Panc1 (cell line): ENCODE measurements around the gene TCF21. TPM values are rescaled to one million over a fixed set of nuclear protein-coding genes. Genes with fewer than 3 reads are reported as not detected.
"Not testable (repeated sequence)": the region's sequence is repeated elsewhere in the genome, so short reads cannot be mapped to it uniquely, and the experiment has no call there.

Source experiments
- ATAC-seq: fragments of 200-7000 bp; cut with Tn5 transposase; 2 replicates; pipeline ENCODE4 v1.9.1; 2020; ENCODE audit warnings: mild to moderate bottlenecking, moderate library complexity
- BruUV-seq: library from RNA; stranded (reverse); fragments of 400-500 nt; replicated peaks from 2 replicates; lab custom pipeline; 2021; lab: Mats Ljungman, UMichigan
- CTCF ChIA-PET: fragments of 300-600 bp; sonication (Branson Sonifier 250); formaldehyde crosslinking; loops from one replicate; lab custom pipeline; 2022; ENCODE audit warnings: antibody characterized with exemption; lab: Charles Lee
- POLR2A ChIA-PET: fragments of 300-600 bp; sonication (Branson Sonifier 250); formaldehyde crosslinking; loops from one replicate; lab custom pipeline; 2022; ENCODE audit warnings: antibody characterized with exemption; lab: Charles Lee
- DNase-seq: peaks from one replicate; pipeline ENCODE4 v3.0.0-alpha.2; 2010; ENCODE audit warnings: low read depth, low spot score
- H3K27ac ChIP-seq: 2 replicates; pipeline ENCODE4 v1.5.1; 2011; ENCODE audit warnings: mild to moderate bottlenecking, low read length, inconsistent platforms
- H3K27me3 ChIP-seq: fragments of 200-500 bp; sonication (Bioruptor generic); 2 replicates; pipeline ENCODE4 v1.6.0; 2014; ENCODE audit warnings: low read length, inconsistent platforms; ENCODE audit not compliant: control insufficient read depth, insufficient read depth
- H3K36me3 ChIP-seq: fragments of 200-500 bp; sonication (Bioruptor generic); 2 replicates; pipeline ENCODE4 v1.5.1; 2014; ENCODE audit warnings: inconsistent platforms, mild to moderate bottlenecking, low read length, moderate library complexity; ENCODE audit not compliant: control insufficient read depth, insufficient read depth
- H3K4me1 ChIP-seq: 2 replicates; pipeline ENCODE4 v1.5.1; 2011; ENCODE audit warnings: inconsistent platforms, mild to moderate bottlenecking, low read length, moderate library complexity; ENCODE audit not compliant: control insufficient read depth, insufficient read depth
- H3K4me3 ChIP-seq, 2 experiments: 2 replicates each; pipeline ENCODE4 v1.5.1; 2011 to 2012; ENCODE audit warnings: low read depth in 2 of 2, low read length in 2 of 2, mild to moderate bottlenecking in 2 of 2, inconsistent platforms in 1 of 2, moderate library complexity in 1 of 2
- H3K9me3 ChIP-seq: fragments of 200-500 bp; sonication (Bioruptor generic); 2 replicates; pipeline ENCODE4 v1.5.1; 2014; ENCODE audit warnings: low read depth, mild to moderate bottlenecking, inconsistent platforms, low read length, moderate library complexity; ENCODE audit not compliant: control insufficient read depth, insufficient read depth
- CTCF ChIP-seq: fragments of 450-650 bp; IDR thresholded peaks from 2 replicates; pipeline ENCODE4 v1.5.1; 2017; ENCODE audit warnings: mild to moderate bottlenecking
- in situ Hi-C: cut with HindIII; loops from 2 replicates; pipeline ENCODE4 v1.10.0; 2016; ENCODE audit warnings: low sequenced_read_pairs, low pct_unique_long_range_greater_than_20kb
- intact Hi-C: fragments of 100-400 bp; cut with micrococcal nuclease; formaldehyde crosslinking; loops from one replicate; pipeline ENCODE4 v1.10.0; 2022; ENCODE audit not compliant: unreplicated experiment
- total RNA-seq: library from RNA; stranded (reverse); gene quantifications from one replicate; pipeline ENCODE4 v1.2.1, GENCODE V29; 2021; ENCODE audit not compliant: unreplicated experiment
- TF ChIP-seq, protein P1 (sequence below), 2 experiments: IDR thresholded peaks; 2 replicates each; pipeline ENCODE4 v1.6.1; 2011 to 2012; ENCODE audit warnings: low read depth in 2 of 2, control low read depth in 1 of 2, low read length in 1 of 2, mild to moderate bottlenecking in 1 of 2, moderate library complexity in 1 of 2; ENCODE audit not compliant: insufficient read depth in 1 of 2

TCF21 gene
- total RNA-seq, 1 experiment from 2014 or later, result not detected

GRCh38 chr6:133923938-133924593 lies 35.2 kb downstream of the TCF21 start:
- CTCF ChIA-PET, result interaction anchor here (0.6 to 3.6 kb wide), 8 partner anchors 86 to 178 kb away, joined by 3 to 78 read pairs (median 4); no protein-coding TSS in a partner anchor
- intact Hi-C loops (loop anchor here (1.0 to 10.0 kb wide), 3 partner anchors 48 to 173 kb away; no protein-coding TSS in a partner anchor), in situ Hi-C loops (no loop called here)
- no peak overlapping the region for H3K4me3 ChIP-seq
- H3K27ac ChIP-seq, result no peak overlapping the region
- TF ChIP-seq, protein P1, sequence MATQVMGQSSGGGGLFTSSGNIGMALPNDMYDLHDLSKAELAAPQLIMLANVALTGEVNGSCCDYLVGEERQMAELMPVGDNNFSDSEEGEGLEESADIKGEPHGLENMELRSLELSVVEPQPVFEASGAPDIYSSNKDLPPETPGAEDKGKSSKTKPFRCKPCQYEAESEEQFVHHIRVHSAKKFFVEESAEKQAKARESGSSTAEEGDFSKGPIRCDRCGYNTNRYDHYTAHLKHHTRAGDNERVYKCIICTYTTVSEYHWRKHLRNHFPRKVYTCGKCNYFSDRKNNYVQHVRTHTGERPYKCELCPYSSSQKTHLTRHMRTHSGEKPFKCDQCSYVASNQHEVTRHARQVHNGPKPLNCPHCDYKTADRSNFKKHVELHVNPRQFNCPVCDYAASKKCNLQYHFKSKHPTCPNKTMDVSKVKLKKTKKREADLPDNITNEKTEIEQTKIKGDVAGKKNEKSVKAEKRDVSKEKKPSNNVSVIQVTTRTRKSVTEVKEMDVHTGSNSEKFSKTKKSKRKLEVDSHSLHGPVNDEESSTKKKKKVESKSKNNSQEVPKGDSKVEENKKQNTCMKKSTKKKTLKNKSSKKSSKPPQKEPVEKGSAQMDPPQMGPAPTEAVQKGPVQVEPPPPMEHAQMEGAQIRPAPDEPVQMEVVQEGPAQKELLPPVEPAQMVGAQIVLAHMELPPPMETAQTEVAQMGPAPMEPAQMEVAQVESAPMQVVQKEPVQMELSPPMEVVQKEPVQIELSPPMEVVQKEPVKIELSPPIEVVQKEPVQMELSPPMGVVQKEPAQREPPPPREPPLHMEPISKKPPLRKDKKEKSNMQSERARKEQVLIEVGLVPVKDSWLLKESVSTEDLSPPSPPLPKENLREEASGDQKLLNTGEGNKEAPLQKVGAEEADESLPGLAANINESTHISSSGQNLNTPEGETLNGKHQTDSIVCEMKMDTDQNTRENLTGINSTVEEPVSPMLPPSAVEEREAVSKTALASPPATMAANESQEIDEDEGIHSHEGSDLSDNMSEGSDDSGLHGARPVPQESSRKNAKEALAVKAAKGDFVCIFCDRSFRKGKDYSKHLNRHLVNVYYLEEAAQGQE (IDR thresholded peaks at IDR 0.05; ENCODE audit: insufficient read depth in 1 of 2, low read depth in 2 of 2, low read length in 1 of 2), result no peak
- TF ChIP-seq CTCF, result peak; percentile 77
- BruUV-seq, result no TSS peak
- H3K9me3 ChIP-seq, result no peaks in the 10 kb centered on the region
- H3K4me1 ChIP-seq, result peaks cover 5% of the 10 kb centered on the region; the same call in 1 of the 2 replicates
- DNase-seq (peak; percentile 73), ATAC-seq (peak; percentile 98)
- POLR2A ChIA-PET, result no interaction called here
- no peaks in the 10 kb centered on the region for H3K27me3 ChIP-seq
- H3K36me3 ChIP-seq, result no peaks in the 10 kb centered on the region

DNA sequence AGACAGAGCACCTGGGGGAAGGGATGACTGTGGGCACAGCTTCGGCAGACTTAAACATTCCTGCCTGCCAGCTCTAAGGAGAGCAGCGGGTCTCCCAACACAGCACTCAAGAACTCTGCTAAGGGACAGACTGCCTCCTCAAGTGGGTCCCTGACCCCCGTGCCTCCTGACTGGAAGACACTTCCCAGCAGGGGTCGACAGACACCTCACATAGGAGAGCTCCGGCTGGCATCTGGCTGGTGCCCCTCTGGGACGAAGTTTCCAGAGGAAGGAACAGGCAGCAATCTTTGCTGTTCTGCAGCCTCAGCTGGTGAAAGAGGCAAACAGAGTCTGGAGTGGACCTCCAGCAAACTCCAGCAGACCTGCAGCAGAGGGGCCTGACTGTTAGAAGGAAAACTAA lies 42.3 kb downstream of the TCF21 start:
- POLR2A ChIA-PET, H3K4me3 ChIP-seq, BruUV-seq, H3K36me3 ChIP-seq, in situ Hi-C loops, H3K4me1 ChIP-seq, H3K27me3 ChIP-seq, H3K9me3 ChIP-seq, DNase-seq, H3K27ac ChIP-seq, intact Hi-C loops, ATAC-seq, CTCF ChIA-PET: not testable (repeated sequence)

DNA sequence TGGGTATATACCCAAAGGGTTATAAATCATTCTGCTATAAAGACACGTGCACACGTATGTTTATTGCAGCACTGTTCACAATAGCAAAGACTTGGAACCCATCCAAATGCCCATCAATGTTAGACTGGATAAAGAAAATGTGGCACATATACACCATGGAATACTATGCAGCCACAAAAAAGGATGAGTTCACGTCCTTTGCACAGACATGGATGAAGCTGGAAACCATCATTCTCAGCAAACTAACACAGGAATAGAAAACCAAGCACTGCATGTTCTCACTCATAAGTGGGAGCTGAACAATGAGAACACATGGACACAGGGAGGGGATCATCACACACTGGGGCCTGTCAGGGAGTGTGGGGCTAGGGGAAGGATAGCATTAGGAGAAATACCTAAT lies 47.4 kb downstream of the TCF21 start:
- in situ Hi-C loops, H3K9me3 ChIP-seq, BruUV-seq, POLR2A ChIA-PET, intact Hi-C loops, CTCF ChIA-PET, H3K27me3 ChIP-seq, ATAC-seq, H3K36me3 ChIP-seq, H3K4me3 ChIP-seq, H3K27ac ChIP-seq, DNase-seq, H3K4me1 ChIP-seq: not testable (repeated sequence)
